ENCODE data around the gene PRPSAP1. TPM values are rescaled to one million over a fixed set of nuclear protein-coding genes. Genes with fewer than 3 reads are reported as not detected.

PRPSAP1 gene
- polyA plus RNA-seq, 1 of the 3 experiments (the other 2 are of a cell fraction): 118 TPM

DNA sequence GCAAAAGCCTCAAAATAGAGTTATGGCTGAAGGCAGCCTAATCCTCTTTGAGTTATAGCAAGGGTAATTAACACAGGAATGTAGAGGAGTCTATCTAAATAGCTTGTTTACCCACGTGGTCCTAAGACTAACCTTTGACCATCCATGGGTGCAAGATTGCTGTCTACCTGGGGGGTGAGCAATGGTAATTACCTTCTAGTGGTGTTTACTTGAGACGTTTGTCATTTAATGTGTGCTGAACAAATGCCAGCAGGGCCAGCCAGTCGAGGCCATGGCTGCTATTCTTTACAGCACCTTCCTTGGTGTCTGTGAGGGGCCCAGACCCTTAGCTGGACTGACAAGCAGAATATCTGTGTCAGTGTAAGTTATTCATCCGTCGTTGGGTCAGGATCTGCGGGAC, 13.9 kb upstream of the PRPSAP1 start:
- Histone ChIP-seq H3K9me3 (no peaks in the 10 kb centered on the region), H3K79me2 (ENCODE audit: insufficient read depth) (no peaks in the 10 kb centered on the region), H3K36me3 (replicated peaks in 1 of 2; ENCODE audit: control insufficient read depth in 1 of 2, insufficient read depth in 2 of 2, low read length in 1 of 2) (no peaks in the 10 kb centered on the region), H3K27me3 (ENCODE audit: insufficient read depth) (no peaks in the 10 kb centered on the region), H3K9me2 (no peaks in the 10 kb centered on the region), H3K9ac (no peak overlapping the region), H3K27ac (ENCODE audit: low read depth in 2 of 2, low read length in 1 of 2) (no peak overlapping the region; a peak in 1 of 4 replicates), H3K4me1 (ENCODE audit: control insufficient read depth in 1 of 2, insufficient read depth in 2 of 2, low read depth in 1 of 2, low read length in 1 of 2) (peaks cover 7 to 24% of the 10 kb centered on the region in 2 experiments; a peak in 2 of 4 replicates), H3K4me2 (no peak overlapping the region), H4K20me1 (ENCODE audit: insufficient read depth) (no peaks in the 10 kb centered on the region), H3F3A (replicated peaks; ENCODE audit: insufficient read depth) (peaks cover 28% of the 10 kb centered on the region), H3K4me3 (ENCODE audit: low read depth in 2 of 2, low read length in 1 of 2) (no peak overlapping the region), H2AFZ (ENCODE audit: low read depth) (no peak overlapping the region)
- DNase-seq: no peak
- TF ChIP-seq SIN3A (IDR thresholded peaks at IDR 0.05; ENCODE audit: borderline replicate concordance, low read depth, low read length) (no peak), ELF1 (IDR thresholded peaks at IDR 0.05) (no peak), MXI1 (IDR thresholded peaks at IDR 0.05; ENCODE audit: low read depth, low read length) (no peak), FOXJ3 (CRISPR knock-in tag; IDR thresholded peaks at IDR 0.05) (no peak), SMC3 (IDR thresholded peaks at IDR 0.05; ENCODE audit: low read depth, low read length) (no peak), JUND (IDR thresholded peaks at IDR 0.05) (no peak), FOSL2 (IDR thresholded peaks at IDR 0.05; ENCODE audit: borderline replicate concordance, low read depth) (no peak), POLR2AphosphoS5 (IDR thresholded peaks at IDR 0.05; ENCODE audit: low read depth, low read length) (no peak), FOXM1 (IDR thresholded peaks at IDR 0.05; ENCODE audit: low read depth) (no peak), RCOR1 (IDR thresholded peaks at IDR 0.05; ENCODE audit: low read length) (no peak), RXRA (IDR thresholded peaks at IDR 0.05; ENCODE audit: borderline replicate concordance, low read depth) (no peak)
- TF ChIP-seq, protein P1, sequence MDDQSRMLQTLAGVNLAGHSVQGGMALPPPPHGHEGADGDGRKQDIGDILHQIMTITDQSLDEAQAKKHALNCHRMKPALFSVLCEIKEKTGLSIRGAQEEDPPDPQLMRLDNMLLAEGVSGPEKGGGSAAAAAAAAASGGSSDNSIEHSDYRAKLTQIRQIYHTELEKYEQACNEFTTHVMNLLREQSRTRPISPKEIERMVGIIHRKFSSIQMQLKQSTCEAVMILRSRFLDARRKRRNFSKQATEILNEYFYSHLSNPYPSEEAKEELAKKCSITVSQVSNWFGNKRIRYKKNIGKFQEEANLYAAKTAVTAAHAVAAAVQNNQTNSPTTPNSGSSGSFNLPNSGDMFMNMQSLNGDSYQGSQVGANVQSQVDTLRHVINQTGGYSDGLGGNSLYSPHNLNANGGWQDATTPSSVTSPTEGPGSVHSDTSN (IDR thresholded peaks at IDR 0.05): no peak
- TF ChIP-seq, protein P2, sequence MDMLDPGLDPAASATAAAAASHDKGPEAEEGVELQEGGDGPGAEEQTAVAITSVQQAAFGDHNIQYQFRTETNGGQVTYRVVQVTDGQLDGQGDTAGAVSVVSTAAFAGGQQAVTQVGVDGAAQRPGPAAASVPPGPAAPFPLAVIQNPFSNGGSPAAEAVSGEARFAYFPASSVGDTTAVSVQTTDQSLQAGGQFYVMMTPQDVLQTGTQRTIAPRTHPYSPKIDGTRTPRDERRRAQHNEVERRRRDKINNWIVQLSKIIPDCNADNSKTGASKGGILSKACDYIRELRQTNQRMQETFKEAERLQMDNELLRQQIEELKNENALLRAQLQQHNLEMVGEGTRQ (IDR thresholded peaks at IDR 0.05; ENCODE audit: borderline replicate concordance, low read depth, low read length): no peak
- TF ChIP-seq, protein P3, sequence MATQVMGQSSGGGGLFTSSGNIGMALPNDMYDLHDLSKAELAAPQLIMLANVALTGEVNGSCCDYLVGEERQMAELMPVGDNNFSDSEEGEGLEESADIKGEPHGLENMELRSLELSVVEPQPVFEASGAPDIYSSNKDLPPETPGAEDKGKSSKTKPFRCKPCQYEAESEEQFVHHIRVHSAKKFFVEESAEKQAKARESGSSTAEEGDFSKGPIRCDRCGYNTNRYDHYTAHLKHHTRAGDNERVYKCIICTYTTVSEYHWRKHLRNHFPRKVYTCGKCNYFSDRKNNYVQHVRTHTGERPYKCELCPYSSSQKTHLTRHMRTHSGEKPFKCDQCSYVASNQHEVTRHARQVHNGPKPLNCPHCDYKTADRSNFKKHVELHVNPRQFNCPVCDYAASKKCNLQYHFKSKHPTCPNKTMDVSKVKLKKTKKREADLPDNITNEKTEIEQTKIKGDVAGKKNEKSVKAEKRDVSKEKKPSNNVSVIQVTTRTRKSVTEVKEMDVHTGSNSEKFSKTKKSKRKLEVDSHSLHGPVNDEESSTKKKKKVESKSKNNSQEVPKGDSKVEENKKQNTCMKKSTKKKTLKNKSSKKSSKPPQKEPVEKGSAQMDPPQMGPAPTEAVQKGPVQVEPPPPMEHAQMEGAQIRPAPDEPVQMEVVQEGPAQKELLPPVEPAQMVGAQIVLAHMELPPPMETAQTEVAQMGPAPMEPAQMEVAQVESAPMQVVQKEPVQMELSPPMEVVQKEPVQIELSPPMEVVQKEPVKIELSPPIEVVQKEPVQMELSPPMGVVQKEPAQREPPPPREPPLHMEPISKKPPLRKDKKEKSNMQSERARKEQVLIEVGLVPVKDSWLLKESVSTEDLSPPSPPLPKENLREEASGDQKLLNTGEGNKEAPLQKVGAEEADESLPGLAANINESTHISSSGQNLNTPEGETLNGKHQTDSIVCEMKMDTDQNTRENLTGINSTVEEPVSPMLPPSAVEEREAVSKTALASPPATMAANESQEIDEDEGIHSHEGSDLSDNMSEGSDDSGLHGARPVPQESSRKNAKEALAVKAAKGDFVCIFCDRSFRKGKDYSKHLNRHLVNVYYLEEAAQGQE (IDR thresholded peaks at IDR 0.05; ENCODE audit: low read depth, low read length): no peak
- TF ChIP-seq, protein P4, sequence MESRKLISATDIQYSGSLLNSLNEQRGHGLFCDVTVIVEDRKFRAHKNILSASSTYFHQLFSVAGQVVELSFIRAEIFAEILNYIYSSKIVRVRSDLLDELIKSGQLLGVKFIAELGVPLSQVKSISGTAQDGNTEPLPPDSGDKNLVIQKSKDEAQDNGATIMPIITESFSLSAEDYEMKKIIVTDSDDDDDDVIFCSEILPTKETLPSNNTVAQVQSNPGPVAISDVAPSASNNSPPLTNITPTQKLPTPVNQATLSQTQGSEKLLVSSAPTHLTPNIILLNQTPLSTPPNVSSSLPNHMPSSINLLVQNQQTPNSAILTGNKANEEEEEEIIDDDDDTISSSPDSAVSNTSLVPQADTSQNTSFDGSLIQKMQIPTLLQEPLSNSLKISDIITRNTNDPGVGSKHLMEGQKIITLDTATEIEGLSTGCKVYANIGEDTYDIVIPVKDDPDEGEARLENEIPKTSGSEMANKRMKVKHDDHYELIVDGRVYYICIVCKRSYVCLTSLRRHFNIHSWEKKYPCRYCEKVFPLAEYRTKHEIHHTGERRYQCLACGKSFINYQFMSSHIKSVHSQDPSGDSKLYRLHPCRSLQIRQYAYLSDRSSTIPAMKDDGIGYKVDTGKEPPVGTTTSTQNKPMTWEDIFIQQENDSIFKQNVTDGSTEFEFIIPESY (IDR thresholded peaks at IDR 0.05; ENCODE audit: borderline replicate concordance, low read depth): no peak
- 89% methylated on average over 6 of the region's 6 CpGs for WGBS (ENCODE audit: low lambda C conversion rate)
- ChIA-PET POLR2A (no interaction called here), CTCF (interaction anchor here (1.0 to 6.1 kb wide), 4 partner anchors 8 to 40 kb away, joined by 3 to 114 read pairs (median 4); partner anchors contain the start of genes PRPSAP1 and SPHK1)

All from SK-N-SH (cell line).